ENCODE results near the gene TAF13.
"Not testable (repeated sequence)": the region's sequence is repeated elsewhere in the genome, so short reads cannot be mapped to it uniquely, and the experiment has no call there.

The TAF13 gene

DNA sequence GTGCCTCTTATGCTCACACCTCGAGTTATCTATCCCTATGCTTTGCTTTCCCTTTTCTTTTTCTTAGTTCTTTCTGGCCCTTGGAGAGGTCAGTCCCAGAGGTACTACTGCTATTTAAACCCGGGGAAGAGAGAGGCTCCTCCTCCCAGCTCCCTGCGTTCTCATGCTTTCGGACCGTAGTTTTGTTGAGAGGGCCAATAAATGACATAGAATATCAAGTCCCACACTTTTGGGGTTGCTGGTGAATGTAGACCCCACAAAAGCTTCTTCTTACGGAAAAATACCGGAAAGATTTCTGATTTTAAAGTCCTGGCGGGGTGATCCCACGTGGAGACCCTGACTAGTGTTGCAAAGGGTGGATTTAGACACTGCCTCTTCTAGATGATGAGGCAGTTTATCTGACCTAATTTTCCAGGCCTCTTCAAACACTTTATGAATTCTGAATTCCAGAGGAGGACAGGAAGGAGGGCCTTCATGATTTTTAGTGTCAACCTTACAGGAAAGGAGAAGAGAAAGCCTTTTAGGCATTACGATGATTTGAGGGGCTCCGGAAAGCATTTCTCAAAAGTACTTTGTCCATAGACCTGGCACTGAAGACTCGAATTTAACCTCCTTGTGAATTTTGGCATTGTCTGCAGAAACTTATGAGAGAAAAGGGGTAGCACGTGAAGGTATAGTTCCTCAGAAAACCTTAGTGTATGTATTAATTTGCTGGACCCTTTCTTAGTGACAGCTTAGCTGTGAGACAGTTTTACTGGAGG, 15.5 kb upstream of the TAF13 start:
- peak; percentile 63 for DNase-seq

DNA sequence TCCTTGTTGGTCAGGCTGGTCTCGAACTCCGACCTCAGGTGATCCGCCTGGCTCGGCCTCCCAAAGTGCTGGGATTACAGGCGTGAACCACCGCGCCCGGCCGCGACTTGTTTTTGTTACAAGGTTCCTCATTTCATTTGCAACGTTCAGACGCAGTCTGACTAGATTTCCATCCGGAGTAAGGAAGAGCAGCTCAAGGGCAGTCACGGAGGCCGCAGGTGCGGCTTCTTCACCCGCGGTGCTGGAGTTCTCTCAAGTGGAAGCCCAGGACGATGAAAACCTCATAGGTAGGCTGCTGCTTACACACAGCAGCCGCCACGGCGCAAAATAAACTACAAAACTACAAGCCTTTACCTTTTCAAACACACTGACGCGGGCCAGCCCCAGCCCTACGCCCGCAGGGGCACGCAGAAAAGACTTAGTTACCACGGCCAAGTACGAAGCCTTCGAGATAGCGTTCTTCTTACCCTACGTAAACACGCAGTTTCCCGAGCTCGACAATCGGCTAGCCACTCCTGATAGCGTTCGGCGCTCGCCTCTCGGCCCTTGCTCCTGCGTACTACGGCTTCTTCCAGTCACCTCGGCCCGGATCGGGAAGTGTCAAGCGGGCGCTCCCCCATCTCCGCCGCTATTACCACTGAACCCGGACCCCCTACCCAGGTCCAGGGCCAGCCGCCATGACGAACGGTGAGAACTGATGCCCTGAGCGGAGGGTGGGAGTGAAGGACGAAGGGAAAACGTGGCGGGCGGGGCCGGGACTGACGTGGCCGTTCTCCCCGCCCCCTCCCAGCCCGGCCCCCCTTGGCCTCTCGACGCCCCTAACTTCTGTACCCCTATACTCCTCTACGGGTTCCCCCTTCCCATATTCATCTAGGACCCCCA, 14.6 kb upstream of the TAF13 start, which contains the start of gene TMEM167B:
TSS of gene TMEM167B (plus strand) at position 569 of the 882 bp plus-strand sequence. CDS start at position 678, 109 bp downstream.
- DNase-seq, result peak; percentile 95

DNA sequence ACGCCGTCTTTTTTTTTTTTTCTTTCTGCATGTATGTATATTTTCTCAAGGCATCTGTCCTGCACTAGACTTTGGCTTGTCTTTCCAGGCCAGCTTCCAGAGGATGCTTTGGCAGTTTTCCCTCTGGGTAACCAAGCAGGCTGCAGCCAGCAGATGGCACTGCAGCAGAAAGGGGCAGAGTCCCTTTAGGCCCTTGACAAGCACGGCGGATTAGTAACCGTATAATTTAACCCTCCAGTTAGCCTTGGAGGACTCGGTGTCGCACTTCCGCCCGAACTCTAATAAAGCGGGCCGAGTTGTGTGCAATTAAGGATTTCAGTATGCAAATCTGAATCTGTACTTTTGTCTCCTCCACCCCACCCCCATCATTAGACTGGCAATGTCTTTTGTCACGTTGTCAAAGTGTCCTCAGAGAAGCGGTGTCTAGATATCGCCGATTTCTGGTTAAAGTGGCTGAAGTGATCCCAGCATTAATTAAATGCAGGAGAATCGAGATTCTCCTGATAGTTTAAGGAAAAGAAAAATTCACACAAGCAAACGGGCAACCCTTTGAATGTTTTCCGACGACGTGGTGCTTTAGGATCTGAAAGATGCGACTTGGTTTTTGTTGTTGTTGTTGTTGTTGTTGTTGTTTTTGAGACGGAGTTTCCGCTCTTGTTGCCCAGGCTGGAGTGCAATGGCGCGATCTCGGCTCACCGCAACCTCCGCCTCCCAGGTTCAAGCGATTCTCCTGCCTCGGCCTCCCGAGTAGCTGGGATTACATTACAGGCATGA, 13.6 kb upstream of the TAF13 start:
- DNase-seq, result peak; percentile 78

DNA sequence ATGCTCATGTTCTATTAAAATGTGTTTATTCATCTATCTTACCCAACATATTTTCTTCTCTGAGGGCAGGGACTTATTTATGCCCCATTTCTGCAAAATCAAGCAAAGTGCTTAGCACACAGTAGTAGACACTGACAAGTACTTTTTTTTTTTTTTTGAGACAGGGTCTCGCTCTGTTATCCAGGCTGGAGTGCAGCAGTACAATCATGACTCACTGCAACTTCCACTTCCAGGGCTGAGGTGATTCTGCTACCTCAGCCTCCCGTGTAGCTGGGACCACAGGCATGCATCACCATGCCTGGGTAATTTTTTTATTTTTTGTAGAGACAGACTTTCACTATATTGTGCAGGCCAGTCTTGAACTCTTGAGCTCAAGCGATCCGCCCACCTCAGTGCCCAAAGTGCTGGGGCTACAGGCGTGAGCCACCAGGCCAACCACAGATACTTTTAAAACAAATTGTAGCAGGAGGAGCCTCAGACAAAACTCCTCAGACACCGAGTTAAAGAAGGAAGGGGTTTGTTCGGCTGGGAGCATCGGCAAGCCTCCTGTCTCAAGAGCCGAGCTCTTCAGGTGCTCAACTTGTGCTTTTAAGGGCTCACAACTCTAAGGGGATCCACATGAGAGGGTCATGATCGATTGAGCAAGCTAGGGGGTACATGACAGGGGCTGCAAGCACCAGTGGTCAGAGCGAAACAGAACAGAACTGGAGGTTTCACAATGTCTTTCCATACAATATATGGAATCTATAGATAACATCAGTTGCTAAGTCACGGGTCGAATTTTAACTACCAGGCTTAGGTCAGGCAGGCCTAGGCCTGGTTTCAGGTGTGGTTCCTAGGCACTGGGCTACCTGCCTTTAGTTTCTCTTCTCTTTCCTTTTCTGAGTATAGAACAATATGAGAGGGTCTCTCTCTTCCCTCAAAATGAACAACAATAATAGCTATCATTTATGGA, 9.0 kb upstream of the TAF13 start:
- no peak for DNase-seq

DNA sequence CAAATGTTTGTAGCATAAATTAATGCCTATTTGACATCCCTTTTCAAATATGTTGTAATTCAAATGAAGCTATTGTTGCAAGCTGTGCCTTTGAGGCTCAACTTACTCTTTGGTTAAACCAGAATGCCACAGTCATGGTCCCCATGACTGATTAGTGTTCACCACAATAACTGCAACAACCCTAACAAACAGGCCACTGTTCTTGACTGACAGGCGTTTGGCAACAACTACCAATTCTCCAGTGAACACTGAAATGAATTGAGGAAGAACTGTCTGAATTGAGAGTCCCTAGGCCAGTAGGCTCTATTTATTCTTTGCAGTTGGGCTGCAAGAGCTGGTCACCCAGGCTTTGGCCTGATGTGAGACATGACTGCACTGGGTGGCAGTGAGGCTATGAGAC, 8.1 kb upstream of the TAF13 start:
- no peak for DNase-seq

DNA sequence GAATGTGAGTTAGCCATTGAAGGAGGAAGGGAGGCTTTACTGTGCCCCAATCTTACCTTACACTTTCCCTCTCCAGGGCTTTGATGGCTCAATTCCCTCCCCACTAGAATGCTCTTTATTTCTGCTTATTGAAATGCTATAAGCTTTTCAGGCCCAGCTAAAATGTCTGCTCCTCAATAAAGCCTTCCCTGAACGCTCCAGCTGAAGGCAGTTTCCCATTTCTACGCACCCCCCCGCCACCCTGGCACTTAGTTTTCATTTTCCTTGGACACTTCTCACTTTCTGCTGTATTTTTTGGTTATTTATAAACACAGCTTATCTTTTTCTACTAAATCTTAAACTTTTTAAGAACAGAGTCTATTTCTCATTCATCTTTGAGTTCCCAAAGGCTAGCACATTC, 7.7 kb upstream of the TAF13 start:
- no peak for DNase-seq

DNA sequence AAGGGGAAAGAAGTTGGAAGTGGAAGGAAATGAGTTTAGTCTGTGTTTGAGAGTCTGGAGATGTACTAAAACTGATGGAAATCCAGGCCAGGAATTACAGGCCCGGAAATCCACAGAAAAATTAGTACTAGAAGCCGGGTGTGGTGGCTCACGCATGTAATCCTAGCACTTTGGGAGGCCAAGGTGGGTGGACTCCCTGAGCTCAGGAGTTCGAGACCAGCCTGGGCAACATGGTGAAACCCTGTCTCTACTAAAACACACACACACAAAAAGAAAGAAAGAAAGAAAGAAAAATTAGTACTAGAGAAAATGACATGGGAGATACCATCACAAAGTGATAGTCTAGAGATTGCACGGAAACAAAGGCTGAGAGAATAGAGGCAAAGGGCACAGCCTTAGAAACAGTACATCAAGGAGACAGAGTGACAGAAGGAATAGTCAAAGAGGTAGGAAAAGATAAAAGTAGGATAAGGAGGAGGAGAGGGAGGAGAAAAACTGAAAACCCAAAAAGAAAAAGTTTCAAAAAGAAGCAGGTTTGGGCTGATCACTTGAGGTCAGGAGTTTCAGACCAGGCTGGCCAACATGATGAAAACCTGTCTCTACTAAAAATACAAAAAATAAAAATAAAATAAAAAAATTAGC, 4.8 kb upstream of the TAF13 start:
- DNase-seq, result no peak

DNA sequence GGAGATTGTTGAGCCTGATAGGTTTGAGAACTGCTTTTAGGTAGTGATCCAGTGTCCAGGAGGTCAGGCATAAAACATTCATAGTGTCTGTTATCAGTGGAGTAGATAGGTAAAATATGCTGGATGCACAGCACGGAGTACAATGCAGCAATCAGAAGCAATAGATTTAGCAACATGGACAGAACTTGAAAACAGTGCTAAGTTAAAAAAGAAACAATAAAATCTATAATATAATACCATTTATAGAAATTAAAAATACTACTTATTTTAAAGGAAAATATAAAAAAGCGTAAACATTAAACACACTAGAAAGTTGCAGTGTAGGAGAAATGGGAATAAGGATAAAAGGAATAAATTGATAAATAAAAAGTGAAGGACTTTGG, 3.4 kb upstream of the TAF13 start:
- no peak for DNase-seq

DNA sequence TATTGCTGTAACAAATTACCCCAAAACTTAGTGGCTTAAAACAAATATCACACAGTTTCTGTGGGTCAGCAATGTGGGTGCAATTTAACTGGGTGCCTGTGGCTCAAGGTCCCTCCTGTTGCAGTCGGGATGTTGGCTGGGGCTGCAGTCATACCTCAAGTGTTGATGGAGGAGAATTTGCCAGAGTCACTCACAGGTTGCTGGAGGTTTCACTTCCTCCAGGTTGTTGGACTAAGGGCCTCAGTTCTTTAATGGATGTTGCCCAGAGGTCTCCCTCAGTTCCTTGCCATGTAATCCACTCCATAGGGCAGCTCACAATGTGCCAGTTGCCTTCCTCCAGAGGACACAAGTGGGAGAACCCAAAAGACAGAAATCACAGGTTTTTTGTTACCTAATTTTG, 2.5 kb upstream of the TAF13 start:
- no peak for DNase-seq

DNA sequence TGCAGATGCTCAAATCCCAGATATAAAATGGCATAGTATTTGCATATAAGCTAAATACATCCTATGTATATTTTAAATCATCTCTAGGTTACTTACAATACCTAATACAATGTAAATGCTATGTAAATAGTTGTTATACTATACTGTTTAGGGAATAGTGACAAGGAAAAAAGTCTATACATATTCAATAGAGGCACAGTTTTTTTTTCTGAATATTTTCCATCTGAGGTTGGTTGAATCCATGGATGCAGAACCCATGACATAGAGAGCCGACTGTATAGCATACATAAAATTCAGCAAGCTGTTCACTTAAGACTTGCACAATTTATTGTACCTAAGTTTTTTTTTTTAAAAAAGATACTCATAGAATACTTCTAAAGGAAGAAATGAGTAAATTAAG, 6.5 kb downstream of the TAF13 start:
- DNase-seq, result no peak

DNA sequence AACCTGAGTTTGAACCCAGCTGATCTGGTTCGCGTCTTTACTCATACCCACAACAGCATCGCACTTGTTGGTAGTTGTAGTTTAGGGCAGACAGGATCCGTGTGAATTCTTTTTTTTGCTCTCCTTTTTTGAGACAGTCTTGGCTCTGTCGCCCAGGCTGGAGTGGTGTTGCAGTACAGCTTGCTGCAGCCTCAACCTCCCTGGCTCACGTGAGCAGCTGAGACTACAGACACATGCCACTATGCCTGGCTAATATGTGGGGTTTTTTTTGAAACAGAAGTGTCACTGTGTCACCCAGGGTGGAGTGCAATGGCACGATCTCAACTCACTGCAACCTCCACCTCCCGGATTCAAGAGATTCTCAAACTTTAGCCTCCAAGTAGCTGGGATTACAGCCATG, 7.9 kb downstream of the TAF13 start:
- no peak for DNase-seq

DNA sequence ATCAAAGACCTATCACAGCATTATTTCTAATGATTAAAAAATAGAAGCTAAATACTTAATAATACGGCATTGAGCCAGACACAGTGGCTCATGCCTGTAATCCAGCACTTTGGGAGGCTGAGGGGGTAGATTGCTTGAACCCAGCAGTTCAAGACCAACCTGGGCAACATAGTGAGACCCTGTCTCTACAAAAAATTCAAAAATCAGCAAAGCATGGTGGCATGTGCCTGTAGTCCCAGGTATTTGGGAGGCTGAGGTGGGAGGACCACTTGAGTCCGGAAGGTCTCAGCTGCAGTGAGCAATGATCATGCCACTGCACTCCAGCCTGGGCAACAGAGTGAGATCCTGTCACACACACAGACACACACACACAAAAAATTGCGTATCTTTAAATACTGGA, 10.7 kb downstream of the TAF13 start:
- no peak for DNase-seq

DNA sequence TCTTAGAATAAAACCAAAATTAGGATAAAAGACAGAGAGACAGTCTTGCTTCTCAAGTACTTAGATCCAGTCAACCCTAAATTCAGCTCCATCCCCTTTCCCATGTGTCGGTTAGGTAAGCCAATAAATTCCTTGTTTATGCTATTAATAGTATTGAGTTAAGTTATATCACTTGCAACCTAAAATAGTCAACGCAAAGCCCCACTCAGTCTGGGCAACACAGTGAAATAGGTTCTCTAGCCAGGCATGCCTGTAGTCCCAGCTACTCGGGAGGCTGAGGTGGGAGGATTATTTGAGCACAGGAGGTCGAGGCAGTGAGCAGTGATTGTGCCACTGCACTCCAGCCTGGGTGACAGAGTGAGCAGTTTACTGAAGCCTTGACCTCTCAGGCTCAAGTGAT, 14.6 kb downstream of the TAF13 start:
- no peak for DNase-seq

DNA sequence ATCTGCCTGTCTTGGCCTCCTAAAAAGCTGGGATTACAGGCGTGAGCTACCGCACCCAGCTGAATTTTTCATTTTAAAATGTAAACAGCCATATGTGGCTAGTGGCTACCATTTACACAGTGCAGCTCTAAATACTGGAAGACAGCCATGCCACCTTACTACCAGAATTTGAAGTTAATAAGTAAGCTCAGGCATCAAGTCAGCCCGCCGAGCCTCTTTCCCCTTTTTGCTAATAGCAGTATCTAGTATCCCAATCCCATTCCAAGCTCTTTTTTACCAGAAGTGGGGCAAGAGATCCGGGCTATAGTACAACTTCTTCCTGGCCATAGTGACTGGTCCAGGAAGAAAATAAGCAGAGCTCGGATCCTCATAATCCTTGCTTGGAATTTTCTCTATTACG, 15.1 kb downstream of the TAF13 start:
- no peak for DNase-seq

DNA sequence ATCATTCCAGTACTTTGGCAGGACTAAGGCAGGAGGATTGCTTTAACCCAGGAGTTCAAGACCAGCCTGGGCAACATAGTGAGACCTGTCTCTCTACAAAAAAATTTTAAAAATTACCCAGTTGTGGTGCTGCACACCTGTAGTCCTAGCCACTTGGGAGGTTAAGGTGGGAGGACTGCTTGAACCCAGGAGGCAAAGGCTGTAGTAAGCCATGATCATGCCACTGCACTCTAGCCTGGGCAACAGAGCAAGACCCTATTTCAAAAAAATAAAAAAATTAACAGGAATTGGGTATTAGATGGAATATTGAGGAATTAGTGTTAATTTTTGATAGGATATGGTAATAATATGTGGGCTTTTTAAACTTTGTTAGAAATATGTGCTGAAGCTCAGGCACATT, 16.8 kb downstream of the TAF13 start:
- no peak for DNase-seq

DNA sequence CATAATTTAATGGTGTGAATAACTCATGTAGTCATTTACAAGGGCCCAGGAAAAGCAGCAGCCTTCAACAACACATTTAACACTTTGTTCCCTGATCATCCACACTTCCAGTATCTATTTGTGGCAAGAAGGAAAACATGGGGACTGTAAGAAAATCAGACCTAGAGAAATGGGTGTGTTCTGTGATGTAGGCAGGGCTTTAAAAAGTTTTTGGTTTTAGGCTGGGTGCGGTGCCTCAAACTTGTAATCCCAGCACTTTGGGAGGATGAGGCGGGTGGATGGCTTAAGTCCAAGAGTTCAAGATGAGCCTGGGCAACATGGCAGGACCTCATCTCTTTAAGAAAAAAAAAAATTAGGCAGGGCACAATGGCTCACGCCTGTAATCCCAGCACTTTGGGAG, 19.7 kb downstream of the TAF13 start:
- DNase-seq, result no peak

DNA sequence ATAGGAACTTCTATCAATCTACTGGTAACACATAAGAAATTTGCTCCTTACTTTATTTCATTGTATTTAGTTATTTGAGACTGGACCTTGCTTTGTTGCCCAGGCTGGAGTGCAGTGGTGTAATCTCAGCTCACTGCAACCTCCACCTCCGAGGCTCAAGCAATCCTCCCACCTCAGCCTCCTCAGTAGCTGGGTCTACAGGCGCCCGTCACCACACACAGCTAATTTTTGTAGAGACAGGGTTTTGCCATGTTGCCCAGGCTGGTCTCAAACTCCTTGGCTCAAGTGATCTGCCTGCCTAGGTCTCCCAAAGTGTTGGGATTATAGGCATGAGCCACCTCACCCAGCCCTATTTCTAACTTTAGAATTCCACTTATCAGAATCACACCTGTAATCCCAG, 23.7 kb downstream of the TAF13 start:
- DNase-seq, result not testable (repeated sequence)

DNA sequence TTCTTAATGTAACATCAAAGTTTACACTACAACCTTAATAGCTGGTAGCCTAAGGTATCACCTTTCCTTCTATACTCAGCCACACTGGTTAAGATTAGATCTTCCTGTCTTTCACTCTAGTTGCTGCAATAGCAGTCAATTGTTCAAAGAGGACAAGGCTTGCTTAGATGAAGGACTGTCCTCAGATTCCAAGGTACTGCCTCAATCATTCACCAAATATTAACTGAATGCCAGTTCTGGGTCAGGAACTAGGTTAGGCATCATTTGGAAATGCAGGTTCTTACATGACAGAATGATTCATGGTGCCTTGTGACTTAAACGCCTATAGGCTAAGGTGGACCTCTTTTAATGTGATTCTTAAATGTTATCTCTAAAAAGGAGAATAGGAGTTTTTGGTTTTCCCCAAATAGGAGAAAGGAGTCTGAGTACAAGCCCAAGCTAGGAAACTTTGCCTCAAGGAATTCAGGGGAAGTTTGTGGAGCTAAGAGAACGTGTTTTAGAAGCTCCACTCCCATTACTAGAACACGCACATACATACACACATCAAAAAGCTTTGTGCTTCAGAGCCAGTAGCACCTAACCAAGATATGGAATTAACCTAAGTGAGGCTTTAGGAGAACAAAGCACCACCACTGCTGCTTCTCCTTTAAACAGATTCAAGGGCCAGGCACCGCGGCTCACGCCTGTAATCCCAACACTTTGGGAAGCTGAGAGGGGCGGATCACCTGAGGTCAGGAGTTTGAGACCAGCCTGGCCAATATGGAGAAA, 25.4 kb downstream of the TAF13 start:
- no peak for DNase-seq

DNA sequence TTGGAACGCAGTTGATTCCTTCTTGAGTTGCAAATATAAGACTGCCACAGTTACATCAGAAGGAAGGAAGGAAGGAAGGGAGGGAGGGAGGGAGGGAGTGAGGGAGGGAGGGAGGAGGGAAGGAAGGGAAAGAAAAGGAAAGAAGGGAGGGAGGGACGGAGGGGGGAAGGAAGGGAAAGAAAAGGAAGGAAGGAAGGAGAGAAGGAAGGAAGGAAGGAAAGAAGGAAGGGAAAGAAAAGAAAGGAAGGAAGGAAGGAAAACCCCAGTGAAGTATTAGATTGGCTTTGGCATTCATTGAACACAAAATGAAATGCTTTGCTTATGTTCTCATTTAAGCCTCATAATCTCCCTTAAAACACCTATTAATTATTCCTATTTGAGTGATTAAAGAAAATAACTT, 27.5 kb downstream of the TAF13 start:
- DNase-seq, result no peak

DNA sequence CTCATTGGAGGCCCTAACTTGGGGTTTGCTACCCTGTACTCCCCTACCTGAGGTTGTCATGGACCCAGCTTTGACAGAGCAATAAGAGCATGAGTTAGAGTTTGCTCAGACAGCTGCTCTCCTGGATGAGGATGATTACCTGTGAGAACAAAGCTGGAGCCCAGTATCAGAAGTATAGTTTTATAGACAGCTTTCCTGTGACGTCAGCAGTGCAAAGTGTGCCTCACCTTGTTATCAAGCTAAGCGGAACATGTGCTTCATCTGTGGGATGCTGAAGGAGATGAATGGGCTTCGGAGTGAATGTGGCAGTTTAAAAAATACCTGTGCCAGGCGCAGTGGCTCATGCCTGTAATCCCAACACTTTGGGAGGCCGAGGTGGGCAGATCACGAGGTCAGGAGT, 28.5 kb downstream of the TAF13 start:
- no peak for DNase-seq

DNA sequence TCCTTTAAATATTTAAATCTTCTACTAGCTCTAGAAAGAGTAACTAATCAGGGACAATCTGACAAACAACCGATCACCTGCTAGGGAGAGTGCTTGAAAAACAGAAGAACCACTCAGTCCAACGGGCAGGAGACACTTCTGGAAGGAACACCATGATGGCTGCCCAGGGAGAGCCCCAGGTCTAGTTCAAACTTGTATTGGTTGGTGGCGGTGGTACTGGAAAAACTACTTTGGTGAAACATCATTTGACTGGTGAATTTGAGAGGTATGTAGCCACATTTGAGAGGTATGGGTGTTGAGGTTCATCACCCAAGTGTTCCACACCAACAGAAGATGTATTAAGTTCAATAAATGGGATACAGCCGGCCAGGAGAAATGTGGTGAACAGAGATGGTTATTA, 29.1 kb downstream of the TAF13 start:
- no peak for DNase-seq
